PFSK-1 (cell line): ENCODE measurements around the gene FYN.

Source experiments
- POLR2AphosphoS5 ChIP-seq: IDR thresholded peaks from 2 replicates; pipeline ENCODE4 v1.6.1; 2012; ENCODE audit warnings: low read depth, mild to moderate bottlenecking, control low read depth, low read length, moderate library complexity
- REST ChIP-seq, 2 experiments: IDR thresholded peaks; 2 replicates each; pipeline versions ENCODE4 v1.6.1 to v1.8.0; 2011 to 2012; ENCODE audit warnings: low read depth in 2 of 2, low read length in 2 of 2, control low read depth in 1 of 2, inconsistent platforms in 1 of 2, mild to moderate bottlenecking in 1 of 2, moderate library complexity in 1 of 2; ENCODE audit not compliant: insufficient read depth in 1 of 2
- SIN3A ChIP-seq: IDR thresholded peaks from 2 replicates; pipeline ENCODE4 v1.6.1; 2012; ENCODE audit warnings: mild to moderate bottlenecking, low read length, moderate library complexity, borderline replicate concordance; ENCODE audit not compliant: insufficient read depth
- TAF1 ChIP-seq: IDR thresholded peaks from 2 replicates; pipeline ENCODE4 v1.6.1; 2012; ENCODE audit warnings: low read length, control low read depth, borderline replicate concordance; ENCODE audit not compliant: insufficient read depth

- TF ChIP-seq POLR2AphosphoS5 (no peak), TAF1 (no peak), REST (IDR thresholded peaks at IDR 0.05; ENCODE audit: insufficient read depth in 1 of 2, low read depth in 2 of 2, low read length in 2 of 2) (no peak), SIN3A (no peak)
Observed at GRCh38 chr6:111799576-111800258, 73.5 kb downstream of the FYN start.
